ENCODE measurements around the gene TFF3. TPM values are rescaled to one million over a fixed set of nuclear protein-coding genes. Genes with fewer than 3 reads are reported as not detected.

Gene TFF3
- polyA plus RNA-seq, 1 donor from 2014 or later: not detected

DNA sequence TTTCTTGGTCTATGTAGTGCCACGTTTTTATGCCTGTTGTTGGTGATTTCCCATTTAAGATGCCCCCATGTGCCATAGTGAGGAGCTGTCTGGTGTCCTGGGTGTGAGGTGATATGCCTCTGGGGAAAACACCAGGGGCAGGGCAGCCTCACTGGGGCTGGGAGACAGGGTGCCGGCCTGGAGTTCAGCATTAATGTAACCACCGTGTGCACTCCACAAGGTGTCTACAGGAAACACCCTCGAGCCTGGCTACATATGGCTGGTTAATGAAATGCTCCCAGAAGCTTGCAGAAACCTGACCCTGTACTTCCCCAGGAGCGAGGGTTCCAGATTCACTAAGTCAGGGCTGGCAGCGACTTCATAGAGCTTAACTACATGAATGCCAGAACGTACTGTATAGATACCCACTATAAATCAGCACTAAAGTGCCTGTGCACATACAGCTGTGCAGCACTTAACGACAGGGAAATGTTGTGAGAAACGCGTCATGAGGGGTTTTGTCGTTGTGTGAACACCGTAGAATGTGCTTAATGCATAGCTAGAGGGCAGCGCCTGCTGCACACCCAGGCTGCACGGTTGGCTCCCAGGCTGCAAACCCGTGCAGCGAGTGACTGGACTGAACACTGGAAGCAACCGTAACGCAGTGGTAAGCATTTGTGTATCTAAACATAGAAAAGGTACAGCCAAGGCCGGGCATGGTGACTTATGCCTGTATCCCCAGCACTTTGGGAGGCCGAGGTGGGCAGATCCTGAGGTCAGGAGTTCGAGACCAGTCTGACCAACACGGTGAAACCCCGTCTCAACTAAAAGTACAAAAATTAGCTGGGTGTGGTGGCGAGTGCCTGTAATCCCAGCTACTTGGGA lies 25.2 kb upstream of the TFF3 start:
- Histone ChIP-seq H3K9ac (ENCODE audit: low read length) (no peak overlapping the region), H3K9me2 (ENCODE audit: insufficient read depth, low read length) (no peaks in the 10 kb centered on the region), H3K36me3 (ENCODE audit: insufficient read depth, low read length) (no peaks in the 10 kb centered on the region), H3K4me2 (ENCODE audit: low read length) (no peak overlapping the region), H3K4me3 (ENCODE audit: low read length) (no peak overlapping the region), H3K79me2 (replicated peaks; ENCODE audit: insufficient read depth, low read length) (no peaks in the 10 kb centered on the region), H3K27me3 (ENCODE audit: insufficient read depth, low read depth, low read length) (no peaks in the 10 kb centered on the region), H4K20me1 (ENCODE audit: insufficient read depth) (no peaks in the 10 kb centered on the region), H3F3A (ENCODE audit: insufficient read depth, low read length, poor library complexity, severe bottlenecking) (no peaks in the 10 kb centered on the region), H3K9me3 (ENCODE audit: low read length) (no peaks in the 10 kb centered on the region), H3K27ac (ENCODE audit: low read length) (no peak overlapping the region), H2AFZ (ENCODE audit: low read depth, low read length) (no peak overlapping the region)
- no peak for TF ChIP-seq POLR2AphosphoS5 (IDR thresholded peaks at IDR 0.05)
- TF ChIP-seq, protein P1, sequence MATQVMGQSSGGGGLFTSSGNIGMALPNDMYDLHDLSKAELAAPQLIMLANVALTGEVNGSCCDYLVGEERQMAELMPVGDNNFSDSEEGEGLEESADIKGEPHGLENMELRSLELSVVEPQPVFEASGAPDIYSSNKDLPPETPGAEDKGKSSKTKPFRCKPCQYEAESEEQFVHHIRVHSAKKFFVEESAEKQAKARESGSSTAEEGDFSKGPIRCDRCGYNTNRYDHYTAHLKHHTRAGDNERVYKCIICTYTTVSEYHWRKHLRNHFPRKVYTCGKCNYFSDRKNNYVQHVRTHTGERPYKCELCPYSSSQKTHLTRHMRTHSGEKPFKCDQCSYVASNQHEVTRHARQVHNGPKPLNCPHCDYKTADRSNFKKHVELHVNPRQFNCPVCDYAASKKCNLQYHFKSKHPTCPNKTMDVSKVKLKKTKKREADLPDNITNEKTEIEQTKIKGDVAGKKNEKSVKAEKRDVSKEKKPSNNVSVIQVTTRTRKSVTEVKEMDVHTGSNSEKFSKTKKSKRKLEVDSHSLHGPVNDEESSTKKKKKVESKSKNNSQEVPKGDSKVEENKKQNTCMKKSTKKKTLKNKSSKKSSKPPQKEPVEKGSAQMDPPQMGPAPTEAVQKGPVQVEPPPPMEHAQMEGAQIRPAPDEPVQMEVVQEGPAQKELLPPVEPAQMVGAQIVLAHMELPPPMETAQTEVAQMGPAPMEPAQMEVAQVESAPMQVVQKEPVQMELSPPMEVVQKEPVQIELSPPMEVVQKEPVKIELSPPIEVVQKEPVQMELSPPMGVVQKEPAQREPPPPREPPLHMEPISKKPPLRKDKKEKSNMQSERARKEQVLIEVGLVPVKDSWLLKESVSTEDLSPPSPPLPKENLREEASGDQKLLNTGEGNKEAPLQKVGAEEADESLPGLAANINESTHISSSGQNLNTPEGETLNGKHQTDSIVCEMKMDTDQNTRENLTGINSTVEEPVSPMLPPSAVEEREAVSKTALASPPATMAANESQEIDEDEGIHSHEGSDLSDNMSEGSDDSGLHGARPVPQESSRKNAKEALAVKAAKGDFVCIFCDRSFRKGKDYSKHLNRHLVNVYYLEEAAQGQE (IDR thresholded peaks at IDR 0.05; ENCODE audit: borderline replicate concordance): no peak
- TF ChIP-seq MXI1 (conservative IDR thresholded peaks at IDR 0.05; ENCODE audit: poor library complexity, severe bottlenecking): no peak
- TF ChIP-seq, protein P2, sequence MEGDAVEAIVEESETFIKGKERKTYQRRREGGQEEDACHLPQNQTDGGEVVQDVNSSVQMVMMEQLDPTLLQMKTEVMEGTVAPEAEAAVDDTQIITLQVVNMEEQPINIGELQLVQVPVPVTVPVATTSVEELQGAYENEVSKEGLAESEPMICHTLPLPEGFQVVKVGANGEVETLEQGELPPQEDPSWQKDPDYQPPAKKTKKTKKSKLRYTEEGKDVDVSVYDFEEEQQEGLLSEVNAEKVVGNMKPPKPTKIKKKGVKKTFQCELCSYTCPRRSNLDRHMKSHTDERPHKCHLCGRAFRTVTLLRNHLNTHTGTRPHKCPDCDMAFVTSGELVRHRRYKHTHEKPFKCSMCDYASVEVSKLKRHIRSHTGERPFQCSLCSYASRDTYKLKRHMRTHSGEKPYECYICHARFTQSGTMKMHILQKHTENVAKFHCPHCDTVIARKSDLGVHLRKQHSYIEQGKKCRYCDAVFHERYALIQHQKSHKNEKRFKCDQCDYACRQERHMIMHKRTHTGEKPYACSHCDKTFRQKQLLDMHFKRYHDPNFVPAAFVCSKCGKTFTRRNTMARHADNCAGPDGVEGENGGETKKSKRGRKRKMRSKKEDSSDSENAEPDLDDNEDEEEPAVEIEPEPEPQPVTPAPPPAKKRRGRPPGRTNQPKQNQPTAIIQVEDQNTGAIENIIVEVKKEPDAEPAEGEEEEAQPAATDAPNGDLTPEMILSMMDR (IDR thresholded peaks at IDR 0.05; ENCODE audit: poor library complexity, severe bottlenecking): no peak
- TF ChIP-seq EZH2 (IDR thresholded peaks at IDR 0.05; ENCODE audit: borderline replicate concordance, insufficient read depth, low read length, poor library complexity, severe bottlenecking): no peak
- no peak for TF ChIP-seq SMC3 (conservative IDR thresholded peaks at IDR 0.05; ENCODE audit: poor library complexity)
- no peak for TF ChIP-seq TAF1 (IDR thresholded peaks at IDR 0.05; ENCODE audit: low read depth)
- TF ChIP-seq RAD21 (conservative IDR thresholded peaks at IDR 0.05): no peak
- TF ChIP-seq EP300 (conservative IDR thresholded peaks at IDR 0.05; ENCODE audit: poor library complexity, severe bottlenecking): no peak

DNA sequence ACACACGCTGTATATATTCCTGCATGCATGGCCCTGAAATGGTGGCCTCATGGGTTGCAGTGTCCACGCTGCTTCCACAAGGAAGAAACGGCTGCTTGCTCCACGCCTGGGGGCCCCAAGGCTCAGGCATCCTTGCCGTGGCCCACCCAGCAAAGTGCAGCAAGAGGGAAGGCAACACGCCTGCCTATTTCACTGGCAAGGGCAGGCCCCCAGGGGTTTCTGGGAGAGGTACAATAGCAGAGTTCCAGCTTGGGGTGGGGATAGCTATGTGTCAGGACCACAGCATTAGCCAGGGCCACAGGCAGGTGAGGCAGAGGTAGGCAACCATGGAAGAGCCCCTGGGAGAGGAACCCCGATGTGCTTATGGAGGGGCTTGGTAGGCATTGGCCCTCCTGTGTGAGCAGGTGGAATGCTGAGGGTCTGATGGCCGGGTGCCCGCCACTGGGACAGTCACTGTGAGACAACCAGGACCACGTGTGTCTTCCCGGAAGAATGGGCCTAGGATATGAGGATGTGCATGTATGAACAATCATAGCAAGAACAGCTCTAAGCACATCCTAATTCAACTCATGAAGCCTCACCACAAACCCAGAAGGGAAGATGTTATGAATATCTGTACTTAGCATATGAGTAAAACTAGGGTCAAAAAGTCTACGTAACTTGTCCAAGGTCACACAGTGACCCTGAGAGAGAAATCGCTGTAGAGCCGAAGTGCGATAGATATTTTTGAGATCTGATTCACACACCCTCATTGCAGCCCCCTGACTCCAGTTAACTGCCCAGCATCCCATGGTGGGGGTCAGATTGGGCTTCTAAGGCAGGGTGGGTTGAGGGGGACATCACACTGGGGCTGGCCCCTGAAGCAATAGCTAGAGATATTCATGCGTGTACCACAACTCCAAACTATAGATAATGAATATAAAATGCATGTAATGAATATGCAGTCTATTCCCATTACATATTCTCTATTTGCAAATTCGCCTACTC lies 23.8 kb upstream of the TFF3 start:
- Histone ChIP-seq H3K27me3 (ENCODE audit: insufficient read depth, low read depth, low read length) (no peaks in the 10 kb centered on the region), H3K79me2 (replicated peaks; ENCODE audit: insufficient read depth, low read length) (no peaks in the 10 kb centered on the region), H4K20me1 (ENCODE audit: insufficient read depth) (no peaks in the 10 kb centered on the region), H3K9me3 (ENCODE audit: low read length) (no peaks in the 10 kb centered on the region), H3K27ac (ENCODE audit: low read length) (no peak overlapping the region), H2AFZ (ENCODE audit: low read depth, low read length) (no peak overlapping the region), H3K4me3 (ENCODE audit: low read length) (no peak overlapping the region), H3K36me3 (ENCODE audit: insufficient read depth, low read length) (no peaks in the 10 kb centered on the region), H3F3A (ENCODE audit: insufficient read depth, low read length, poor library complexity, severe bottlenecking) (no peaks in the 10 kb centered on the region), H3K9ac (ENCODE audit: low read length) (no peak overlapping the region), H3K4me2 (ENCODE audit: low read length) (no peak overlapping the region), H3K9me2 (ENCODE audit: insufficient read depth, low read length) (no peaks in the 10 kb centered on the region)
- TF ChIP-seq EZH2 (IDR thresholded peaks at IDR 0.05; ENCODE audit: borderline replicate concordance, insufficient read depth, low read length, poor library complexity, severe bottlenecking) (no peak), TAF1 (IDR thresholded peaks at IDR 0.05; ENCODE audit: low read depth) (no peak), RAD21 (conservative IDR thresholded peaks at IDR 0.05) (no peak), POLR2AphosphoS5 (IDR thresholded peaks at IDR 0.05) (no peak), MXI1 (conservative IDR thresholded peaks at IDR 0.05; ENCODE audit: poor library complexity, severe bottlenecking) (no peak), SMC3 (conservative IDR thresholded peaks at IDR 0.05; ENCODE audit: poor library complexity) (no peak), EP300 (conservative IDR thresholded peaks at IDR 0.05; ENCODE audit: poor library complexity, severe bottlenecking) (no peak)
- TF ChIP-seq, protein P1 (IDR thresholded peaks at IDR 0.05; ENCODE audit: borderline replicate concordance): no peak
- TF ChIP-seq, protein P2 (IDR thresholded peaks at IDR 0.05; ENCODE audit: poor library complexity, severe bottlenecking): no peak

Measured in neural cell (in vitro differentiated cells).